BE2C (cell line): ENCODE data around the gene KIRREL3.

Experiments used
- DNase-seq: peaks from one replicate; pipeline ENCODE4 v3.0.0-alpha.2; 2020
- H3K27me3 ChIP-seq: fragments of 250-450 bp; sonication (Bioruptor Pico); 2 replicates; pipeline ENCODE4 v1.5.1; 2020; ENCODE audit warnings: mild to moderate bottlenecking
- H3K36me3 ChIP-seq: fragments of 250-450 bp; sonication (Bioruptor Pico); 2 replicates; pipeline ENCODE4 v1.5.1; 2020; ENCODE audit warnings: mild to moderate bottlenecking
- H3K4me1 ChIP-seq: fragments of 250-450 bp; sonication (Bioruptor Pico); 2 replicates; pipeline ENCODE4 v1.5.1; 2020
- H3K4me3 ChIP-seq: 2 replicates; pipeline ENCODE4 v1.5.1; 2011; ENCODE audit warnings: low read depth, low read length
- H3K9me3 ChIP-seq: fragments of 250-450 bp; sonication (Bioruptor Pico); 2 replicates; pipeline ENCODE4 v1.5.1; 2020
- TF ChIP-seq, protein P1 (sequence below): IDR thresholded peaks from 2 replicates; pipeline ENCODE4 v1.5.1; 2012; ENCODE audit warnings: mild to moderate bottlenecking, low read depth, low read length

The KIRREL3 gene

GRCh38 chr11:126924376-126925040, 76.1 kb downstream of the KIRREL3 start:
- Histone ChIP-seq H3K4me1 (no peaks in the 10 kb centered on the region), H3K27me3 (no peaks in the 10 kb centered on the region; the same call in 1 of the 2 replicates), H3K9me3 (no peaks in the 10 kb centered on the region), H3K4me3 (no peak overlapping the region), H3K36me3 (no peaks in the 10 kb centered on the region)
- DNase-seq: no peak
- TF ChIP-seq, protein P1, sequence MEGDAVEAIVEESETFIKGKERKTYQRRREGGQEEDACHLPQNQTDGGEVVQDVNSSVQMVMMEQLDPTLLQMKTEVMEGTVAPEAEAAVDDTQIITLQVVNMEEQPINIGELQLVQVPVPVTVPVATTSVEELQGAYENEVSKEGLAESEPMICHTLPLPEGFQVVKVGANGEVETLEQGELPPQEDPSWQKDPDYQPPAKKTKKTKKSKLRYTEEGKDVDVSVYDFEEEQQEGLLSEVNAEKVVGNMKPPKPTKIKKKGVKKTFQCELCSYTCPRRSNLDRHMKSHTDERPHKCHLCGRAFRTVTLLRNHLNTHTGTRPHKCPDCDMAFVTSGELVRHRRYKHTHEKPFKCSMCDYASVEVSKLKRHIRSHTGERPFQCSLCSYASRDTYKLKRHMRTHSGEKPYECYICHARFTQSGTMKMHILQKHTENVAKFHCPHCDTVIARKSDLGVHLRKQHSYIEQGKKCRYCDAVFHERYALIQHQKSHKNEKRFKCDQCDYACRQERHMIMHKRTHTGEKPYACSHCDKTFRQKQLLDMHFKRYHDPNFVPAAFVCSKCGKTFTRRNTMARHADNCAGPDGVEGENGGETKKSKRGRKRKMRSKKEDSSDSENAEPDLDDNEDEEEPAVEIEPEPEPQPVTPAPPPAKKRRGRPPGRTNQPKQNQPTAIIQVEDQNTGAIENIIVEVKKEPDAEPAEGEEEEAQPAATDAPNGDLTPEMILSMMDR: no peak

DNA sequence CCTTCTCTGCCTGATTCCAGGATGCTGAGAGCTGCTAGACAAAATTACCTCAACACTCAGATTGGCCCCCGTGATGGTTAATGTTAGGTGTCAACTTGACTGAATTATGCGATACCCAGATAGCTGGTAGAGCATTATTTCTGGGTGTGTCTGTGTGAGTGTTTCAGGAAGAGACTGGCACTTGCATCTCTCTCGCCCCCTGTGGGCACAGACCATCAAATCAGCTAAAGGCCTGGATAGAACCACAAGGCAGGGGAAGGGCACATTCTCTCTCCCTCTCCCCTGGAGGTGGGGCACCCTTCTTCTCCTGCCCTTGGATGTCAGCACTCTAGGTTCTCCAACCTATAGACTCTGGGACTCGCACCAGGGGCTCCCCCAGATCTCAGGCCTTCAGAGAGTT, 79.7 kb downstream of the KIRREL3 start:
- Histone ChIP-seq H3K9me3 (no peaks in the 10 kb centered on the region), H3K27me3 (no peaks in the 10 kb centered on the region), H3K4me3 (no peak overlapping the region), H3K36me3 (no peaks in the 10 kb centered on the region), H3K4me1 (no peaks in the 10 kb centered on the region)
- TF ChIP-seq, protein P1: peak; percentile 16; the same call in 1 of the 2 replicates
- DNase-seq: no peak

- Histone ChIP-seq H3K4me1 (no peaks in the 10 kb centered on the region), H3K9me3 (no peaks in the 10 kb centered on the region), H3K27me3 (no peaks in the 10 kb centered on the region), H3K36me3 (no peaks in the 10 kb centered on the region), H3K4me3 (no peak overlapping the region)
- no peak for DNase-seq
- TF ChIP-seq, protein P1: no peak
Observed at GRCh38 chr11:126919147-126919823, 81.3 kb downstream of the KIRREL3 start.

GRCh38 chr11:126918556-126918955, 82.0 kb downstream of the KIRREL3 start:
- H3K36me3 ChIP-seq: no peaks in the 10 kb centered on the region
- H3K4me1 ChIP-seq: no peaks in the 10 kb centered on the region
- TF ChIP-seq, protein P1: no peak
- no peaks in the 10 kb centered on the region for H3K27me3 ChIP-seq
- no peak overlapping the region for H3K4me3 ChIP-seq
- no peak for DNase-seq
- H3K9me3 ChIP-seq: no peaks in the 10 kb centered on the region

GRCh38 chr11:126917531-126918204, 82.9 kb downstream of the KIRREL3 start:
- no peak for DNase-seq
- no peak overlapping the region for H3K4me3 ChIP-seq
- no peaks in the 10 kb centered on the region for H3K4me1 ChIP-seq
- H3K9me3 ChIP-seq: no peaks in the 10 kb centered on the region
- TF ChIP-seq, protein P1: no peak
- no peaks in the 10 kb centered on the region for H3K36me3 ChIP-seq
- no peaks in the 10 kb centered on the region for H3K27me3 ChIP-seq

- DNase-seq: no peak
- TF ChIP-seq, protein P1: no peak
- no peaks in the 10 kb centered on the region for H3K36me3 ChIP-seq
- no peaks in the 10 kb centered on the region for H3K9me3 ChIP-seq
- no peaks in the 10 kb centered on the region for H3K27me3 ChIP-seq
- no peak overlapping the region for H3K4me3 ChIP-seq
- H3K4me1 ChIP-seq: no peaks in the 10 kb centered on the region
Observed at GRCh38 chr11:126915430-126915829, 85.1 kb downstream of the KIRREL3 start.
